ENCODE results near the gene CNPPD1. TPM values are rescaled to one million over a fixed set of nuclear protein-coding genes. Genes with fewer than 3 reads are reported as not detected.

CNPPD1 gene
- total and polyA plus RNA-seq, 2 of the 8 experiments (the other 6 are each of a cell fraction or from before 2014, with no cell fraction given), result 32.9 to 35.9 TPM

- Histone ChIP-seq H3K4me3 (ENCODE audit: extremely low read depth in 1 of 4, insufficient read depth in 2 of 4, low read depth in 3 of 4, low read length in 4 of 4) (no peak overlapping the region; a peak in 1 of 8 replicates), H3K23ac (ENCODE audit: insufficient read length) (no peak overlapping the region), H2BK12ac (ENCODE audit: low read depth, low read length) (no peak overlapping the region), H3K4me1 (replicated peaks in 1 of 4; ENCODE audit: control insufficient read depth in 3 of 4, insufficient read depth in 4 of 4, low read length in 3 of 4) (peaks cover 0 to 12% (median 6%) of the 10 kb centered on the region in 4 experiments; a peak in 3 of 7 replicates), H4K20me1 (replicated peaks in 1 of 2; ENCODE audit: control insufficient read depth in 1 of 2, insufficient read depth in 2 of 2, low read length in 2 of 2) (peaks cover 0 to 2% of the 10 kb centered on the region in 2 experiments), H3K4ac (replicated peaks; ENCODE audit: insufficient read length, low read depth, low read length) (no peak overlapping the region), H3K36me3 (ENCODE audit: control insufficient read depth in 2 of 4, insufficient read depth in 4 of 4, low read length in 3 of 4) (peaks cover 16 to 46% (median 26%) of the 10 kb centered on the region in 4 experiments), H3K9ac (replicated peaks in 1 of 4; ENCODE audit: extremely low read depth in 1 of 4, low read depth in 3 of 4, low read length in 3 of 4) (no peak overlapping the region), H2BK120ac (replicated peaks; ENCODE audit: low read depth, low read length) (no peak overlapping the region), H2BK5ac (ENCODE audit: low read depth, low read length) (no peak overlapping the region), H3K9me3 (ENCODE audit: insufficient read depth in 2 of 2, low read depth in 1 of 2, low read length in 1 of 2) (no peaks in the 10 kb centered on the region), H2BK20ac (ENCODE audit: low read length) (no peak overlapping the region), H3K79me1 (ENCODE audit: low read depth, low read length) (no peaks in the 10 kb centered on the region), H4K8ac (ENCODE audit: extremely low read depth, insufficient read depth, low read length) (no peak overlapping the region), H4K5ac (ENCODE audit: insufficient read length, low read depth, low read length) (no peak overlapping the region), H2AK5ac (ENCODE audit: low read depth, low read length) (no peak overlapping the region), H3K27ac (ENCODE audit: low read depth, low read length) (no peak overlapping the region), H3K18ac (ENCODE audit: extremely low read depth, low read length) (no peak overlapping the region), H2BK15ac (ENCODE audit: low read length) (no peak overlapping the region), H3K4me2 (ENCODE audit: insufficient read depth in 1 of 2, low read depth in 2 of 2, low read length in 2 of 2) (no peak overlapping the region), H3K14ac (ENCODE audit: insufficient read length) (no peak overlapping the region), H3K23me2 (ENCODE audit: low read depth, low read length) (peaks cover 14% of the 10 kb centered on the region), H3K27me3 (replicated peaks in 1 of 4; ENCODE audit: control insufficient read depth in 3 of 4, extremely low read depth in 1 of 4, insufficient read depth in 3 of 4, low read length in 3 of 4) (no peaks in the 10 kb centered on the region; a peak in 1 of 7 replicates), H4K91ac (replicated peaks; ENCODE audit: insufficient read length, low read length) (no peak overlapping the region), H3K79me2 (ENCODE audit: control insufficient read depth in 1 of 2, insufficient read depth in 2 of 2, low read length in 2 of 2) (no peaks in the 10 kb centered on the region), H2AFZ (ENCODE audit: low read length) (no peak overlapping the region), H3K56ac (replicated peaks; ENCODE audit: insufficient read length, low read depth, low read length) (no peak overlapping the region)
- TF ChIP-seq CBX8 (IDR thresholded peaks at IDR 0.05; ENCODE audit: borderline replicate concordance, low read depth, low read length), result no peak
- TF ChIP-seq SP1 (IDR thresholded peaks at IDR 0.05; ENCODE audit: low read depth, low read length), result no peak
- no peak for TF ChIP-seq SUZ12 (IDR thresholded peaks at IDR 0.05; ENCODE audit: low read length)
- TF ChIP-seq TAF1 (IDR thresholded peaks at IDR 0.05; ENCODE audit: low read depth, low read length), result no peak
- no peak for TF ChIP-seq FOSL1 (IDR thresholded peaks at IDR 0.05; ENCODE audit: insufficient read depth, low read depth, low read length)
- TF ChIP-seq HDAC6 (IDR thresholded peaks at IDR 0.05; ENCODE audit: low read depth, low read length), result no peak
- no peak for TF ChIP-seq BRCA1 (IDR thresholded peaks at IDR 0.05; ENCODE audit: low read depth, low read length)
- TF ChIP-seq CHD2 (IDR thresholded peaks at IDR 0.05; ENCODE audit: low read length), result no peak
- no peak for TF ChIP-seq RBBP5 (IDR thresholded peaks at IDR 0.05; ENCODE audit: borderline replicate concordance, low read depth, low read length)
- no peak for TF ChIP-seq SIRT6 (IDR thresholded peaks at IDR 0.05; ENCODE audit: low read length)
- CTCF ChIA-PET (ENCODE audit: partially characterized antibody), result interaction anchor here (0.6 to 1.7 kb wide), 8 partner anchors 9 to 173 kb away, joined by 3 to 6 read pairs (median 4); no protein-coding TSS in a partner anchor
- POLR2A ChIA-PET (ENCODE audit: partially characterized antibody), result interaction anchor here (0.7 to 14.0 kb wide), 8 partner anchors 9 to 78 kb away, joined by 3 to 190 read pairs (median 18); partner anchors contain the start of genes ANKZF1, ATG9A, GLB1L and STK16
- 92% methylated on average over 6 of the region's 6 CpGs; no CpG with 5 or more reads in 1 of the 2 experiments for WGBS, 2 experiments (ENCODE audit: extremely low coverage in 1 of 2, insufficient coverage in 1 of 2, insufficient read length in 1 of 2, insufficient replicate concordance in 2 of 2, low coverage in 1 of 2, low lambda C conversion rate in 2 of 2, missing lambda C conversion rate in 1 of 2)
- no peak for FAIRE-seq
- no peak for DNase-seq (ENCODE audit: low read depth in 1 of 2, low spot score in 2 of 2)
Observed at GRCh38 chr2:219216535-219216915, 39.8 kb upstream of the CNPPD1 start.

Measured in H1 (cell line).